ENCODE measurements around the gene NPAS3. TPM values are rescaled to one million over a fixed set of nuclear protein-coding genes. Genes with fewer than 3 reads are reported as not detected.

The NPAS3 gene
- total RNA-seq, 1 donor from 2014 or later: 2.4 TPM

DNA sequence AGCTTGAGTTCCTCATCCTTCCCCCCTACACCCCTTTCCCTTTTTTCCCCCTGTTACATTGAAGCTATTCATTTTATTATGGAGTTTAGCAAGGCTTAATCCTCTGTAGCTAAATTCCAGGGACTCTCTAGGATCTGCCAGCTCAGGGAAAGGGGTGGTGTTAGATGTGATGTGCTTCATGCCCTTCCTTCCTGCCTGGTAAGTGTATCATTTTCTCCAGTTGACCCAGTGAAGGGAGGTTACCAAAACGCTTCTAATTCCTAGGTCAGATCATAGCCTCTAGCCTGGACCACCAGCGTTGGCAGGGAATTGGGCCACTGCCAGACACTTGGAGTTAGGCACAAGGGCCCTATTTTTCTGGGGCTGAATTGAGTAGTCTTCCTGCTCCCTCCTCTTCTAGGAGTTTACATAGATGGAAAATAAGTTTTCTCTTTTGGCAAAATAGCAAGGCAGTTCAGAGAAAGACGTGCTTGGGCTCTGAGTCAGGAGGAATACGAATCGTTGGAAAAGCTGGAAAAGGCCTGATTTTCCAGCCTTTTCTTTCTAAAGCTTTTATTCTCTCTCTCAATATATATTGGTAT, 88.3 kb downstream of the NPAS3 start:
- no peak for DNase-seq
- H3K9me3 Mint-ChIP-seq (ENCODE audit: unreplicated experiment): no peaks in the 10 kb centered on the region
- no peak overlapping the region for H3K4me3 Mint-ChIP-seq (ENCODE audit: unreplicated experiment)
- TF ChIP-seq, protein P1, sequence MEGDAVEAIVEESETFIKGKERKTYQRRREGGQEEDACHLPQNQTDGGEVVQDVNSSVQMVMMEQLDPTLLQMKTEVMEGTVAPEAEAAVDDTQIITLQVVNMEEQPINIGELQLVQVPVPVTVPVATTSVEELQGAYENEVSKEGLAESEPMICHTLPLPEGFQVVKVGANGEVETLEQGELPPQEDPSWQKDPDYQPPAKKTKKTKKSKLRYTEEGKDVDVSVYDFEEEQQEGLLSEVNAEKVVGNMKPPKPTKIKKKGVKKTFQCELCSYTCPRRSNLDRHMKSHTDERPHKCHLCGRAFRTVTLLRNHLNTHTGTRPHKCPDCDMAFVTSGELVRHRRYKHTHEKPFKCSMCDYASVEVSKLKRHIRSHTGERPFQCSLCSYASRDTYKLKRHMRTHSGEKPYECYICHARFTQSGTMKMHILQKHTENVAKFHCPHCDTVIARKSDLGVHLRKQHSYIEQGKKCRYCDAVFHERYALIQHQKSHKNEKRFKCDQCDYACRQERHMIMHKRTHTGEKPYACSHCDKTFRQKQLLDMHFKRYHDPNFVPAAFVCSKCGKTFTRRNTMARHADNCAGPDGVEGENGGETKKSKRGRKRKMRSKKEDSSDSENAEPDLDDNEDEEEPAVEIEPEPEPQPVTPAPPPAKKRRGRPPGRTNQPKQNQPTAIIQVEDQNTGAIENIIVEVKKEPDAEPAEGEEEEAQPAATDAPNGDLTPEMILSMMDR (IDR thresholded peaks at IDR 0.05; ENCODE audit: partially characterized antibody, unreplicated experiment): no peak
- H3K27me3 Mint-ChIP-seq (ENCODE audit: unreplicated experiment): no peaks in the 10 kb centered on the region
- H3K36me3 Mint-ChIP-seq (ENCODE audit: unreplicated experiment): no peaks in the 10 kb centered on the region
- no peak overlapping the region for H3K27ac Mint-ChIP-seq (ENCODE audit: unreplicated experiment)
- H3K4me1 Mint-ChIP-seq (ENCODE audit: low read depth, unreplicated experiment): no peaks in the 10 kb centered on the region

- TF ChIP-seq, protein P1 (IDR thresholded peaks at IDR 0.05; ENCODE audit: partially characterized antibody, unreplicated experiment): no peak
- no peaks in the 10 kb centered on the region for H3K9me3 Mint-ChIP-seq (ENCODE audit: unreplicated experiment)
- H3K27me3 Mint-ChIP-seq (ENCODE audit: unreplicated experiment): no peaks in the 10 kb centered on the region
- no peaks in the 10 kb centered on the region for H3K36me3 Mint-ChIP-seq (ENCODE audit: unreplicated experiment)
- no peak overlapping the region for H3K4me3 Mint-ChIP-seq (ENCODE audit: unreplicated experiment)
- H3K27ac Mint-ChIP-seq (ENCODE audit: unreplicated experiment): no peak overlapping the region
- no peak for DNase-seq
- H3K4me1 Mint-ChIP-seq (ENCODE audit: low read depth, unreplicated experiment): no peaks in the 10 kb centered on the region
Observed at GRCh38 chr14:33029511-33029910, 90.8 kb downstream of the NPAS3 start.

- Mint-ChIP-seq H3K4me3 (ENCODE audit: unreplicated experiment) (no peak overlapping the region), H3K36me3 (ENCODE audit: unreplicated experiment) (no peaks in the 10 kb centered on the region), H3K27ac (ENCODE audit: unreplicated experiment) (no peak overlapping the region), H3K4me1 (ENCODE audit: low read depth, unreplicated experiment) (no peaks in the 10 kb centered on the region), H3K27me3 (ENCODE audit: unreplicated experiment) (no peaks in the 10 kb centered on the region), H3K9me3 (ENCODE audit: unreplicated experiment) (no peaks in the 10 kb centered on the region)
- TF ChIP-seq, protein P1 (IDR thresholded peaks at IDR 0.05; ENCODE audit: partially characterized antibody, unreplicated experiment): no peak
- no peak for DNase-seq
Observed at GRCh38 chr14:33030386-33030785, 91.7 kb downstream of the NPAS3 start.

- no peak for DNase-seq
- Mint-ChIP-seq H3K27ac (ENCODE audit: unreplicated experiment) (no peak overlapping the region), H3K36me3 (ENCODE audit: unreplicated experiment) (no peaks in the 10 kb centered on the region), H3K4me1 (ENCODE audit: low read depth, unreplicated experiment) (no peaks in the 10 kb centered on the region), H3K9me3 (ENCODE audit: unreplicated experiment) (no peaks in the 10 kb centered on the region), H3K27me3 (ENCODE audit: unreplicated experiment) (no peaks in the 10 kb centered on the region), H3K4me3 (ENCODE audit: unreplicated experiment) (no peak overlapping the region)
- TF ChIP-seq, protein P1 (IDR thresholded peaks at IDR 0.05; ENCODE audit: partially characterized antibody, unreplicated experiment): no peak
Observed at GRCh38 chr14:33035416-33036194, 96.9 kb downstream of the NPAS3 start.

DNA sequence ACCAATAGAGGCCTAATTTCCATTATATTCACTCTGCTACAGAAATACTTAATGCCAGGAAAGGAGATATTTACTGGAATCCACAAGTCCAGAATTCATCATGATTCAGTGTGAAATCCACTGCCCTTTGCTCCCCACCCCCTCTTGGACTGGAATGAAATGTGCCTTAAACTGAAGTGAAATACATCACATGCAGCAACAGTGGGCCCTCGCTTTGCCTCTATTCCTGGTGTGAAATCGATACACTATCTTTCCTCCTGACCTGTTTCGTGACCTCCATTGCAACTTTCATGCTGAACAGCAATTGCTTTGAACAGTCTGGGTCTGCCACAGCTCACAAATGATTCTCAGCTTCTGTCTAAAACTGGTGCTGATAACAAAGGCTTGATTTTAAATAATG, 100.6 kb downstream of the NPAS3 start:
- TF ChIP-seq, protein P1 (IDR thresholded peaks at IDR 0.05; ENCODE audit: partially characterized antibody, unreplicated experiment): no peak
- H3K27ac Mint-ChIP-seq (ENCODE audit: unreplicated experiment): no peak overlapping the region
- no peaks in the 10 kb centered on the region for H3K4me1 Mint-ChIP-seq (ENCODE audit: low read depth, unreplicated experiment)
- no peak overlapping the region for H3K4me3 Mint-ChIP-seq (ENCODE audit: unreplicated experiment)
- no peak for DNase-seq
- peaks cover 3% of the 10 kb centered on the region for H3K9me3 Mint-ChIP-seq (ENCODE audit: unreplicated experiment)
- no peaks in the 10 kb centered on the region for H3K27me3 Mint-ChIP-seq (ENCODE audit: unreplicated experiment)
- peaks cover 1% of the 10 kb centered on the region for H3K36me3 Mint-ChIP-seq (ENCODE audit: unreplicated experiment)

Data from glutamatergic neuron (in vitro differentiated cells).